ENCODE data around the gene DLG2.

Gene DLG2

DNA sequence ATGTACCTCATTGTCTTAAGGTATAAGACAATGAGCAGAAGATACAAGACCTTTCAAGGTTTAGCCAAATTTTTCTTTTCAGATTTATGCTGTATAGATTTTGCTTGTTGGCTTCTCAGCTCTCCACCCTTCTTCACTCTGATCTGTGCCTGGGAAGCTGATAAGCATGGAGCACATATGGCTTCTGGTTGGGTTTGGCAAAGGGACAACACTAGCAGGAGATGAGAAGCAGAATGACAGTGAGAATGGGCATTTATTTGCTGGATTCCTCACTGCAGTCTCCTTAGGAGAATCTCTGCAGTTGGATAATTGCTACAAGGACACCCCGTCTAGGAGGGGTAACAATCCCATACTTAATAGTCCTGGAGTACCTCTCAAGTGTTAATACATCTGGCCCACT is 1866.2 kb downstream of the DLG2 start:
- no peak for TF ChIP-seq SIN3A (IDR thresholded peaks at IDR 0.05; ENCODE audit: borderline replicate concordance, insufficient read depth, low read length)
- TF ChIP-seq FOXP2 (optimal IDR thresholded peaks at IDR 0.05; ENCODE audit: borderline replicate concordance, extremely low read depth, extremely low read length, insufficient read depth) = no peak
- TF ChIP-seq TAF1 (IDR thresholded peaks at IDR 0.05; ENCODE audit: borderline replicate concordance, insufficient read depth, low read length) = no peak

DNA sequence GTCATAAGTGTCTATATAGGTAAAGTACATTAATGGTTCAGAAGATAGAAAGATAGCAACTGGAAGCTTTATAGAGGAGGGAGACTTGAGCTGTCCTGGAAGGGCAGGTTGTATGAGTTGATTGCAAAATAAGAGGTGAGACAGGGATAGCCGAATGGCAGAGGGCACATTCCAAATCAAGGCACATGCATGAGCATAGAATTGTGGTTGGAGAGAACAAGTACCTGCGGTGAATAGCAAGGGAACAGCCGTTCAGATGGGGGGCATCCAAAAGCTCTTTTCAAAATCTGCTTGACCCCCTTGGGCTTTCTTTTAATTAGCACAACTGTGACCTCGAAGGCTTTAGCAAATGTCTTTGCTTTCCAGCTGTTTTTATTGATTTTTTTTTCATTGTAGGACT is 1868.0 kb downstream of the DLG2 start:
- TF ChIP-seq TAF1 (IDR thresholded peaks at IDR 0.05; ENCODE audit: borderline replicate concordance, insufficient read depth, low read length) (no peak), POLR2AphosphoS5 (IDR thresholded peaks at IDR 0.05; ENCODE audit: low read depth, low read length) (no peak), FOXP2 (optimal IDR thresholded peaks at IDR 0.05; ENCODE audit: borderline replicate concordance, extremely low read depth, extremely low read length, insufficient read depth) (no peak), SIN3A (IDR thresholded peaks at IDR 0.05; ENCODE audit: borderline replicate concordance, insufficient read depth, low read length) (no peak)
- TF ChIP-seq, protein P1, sequence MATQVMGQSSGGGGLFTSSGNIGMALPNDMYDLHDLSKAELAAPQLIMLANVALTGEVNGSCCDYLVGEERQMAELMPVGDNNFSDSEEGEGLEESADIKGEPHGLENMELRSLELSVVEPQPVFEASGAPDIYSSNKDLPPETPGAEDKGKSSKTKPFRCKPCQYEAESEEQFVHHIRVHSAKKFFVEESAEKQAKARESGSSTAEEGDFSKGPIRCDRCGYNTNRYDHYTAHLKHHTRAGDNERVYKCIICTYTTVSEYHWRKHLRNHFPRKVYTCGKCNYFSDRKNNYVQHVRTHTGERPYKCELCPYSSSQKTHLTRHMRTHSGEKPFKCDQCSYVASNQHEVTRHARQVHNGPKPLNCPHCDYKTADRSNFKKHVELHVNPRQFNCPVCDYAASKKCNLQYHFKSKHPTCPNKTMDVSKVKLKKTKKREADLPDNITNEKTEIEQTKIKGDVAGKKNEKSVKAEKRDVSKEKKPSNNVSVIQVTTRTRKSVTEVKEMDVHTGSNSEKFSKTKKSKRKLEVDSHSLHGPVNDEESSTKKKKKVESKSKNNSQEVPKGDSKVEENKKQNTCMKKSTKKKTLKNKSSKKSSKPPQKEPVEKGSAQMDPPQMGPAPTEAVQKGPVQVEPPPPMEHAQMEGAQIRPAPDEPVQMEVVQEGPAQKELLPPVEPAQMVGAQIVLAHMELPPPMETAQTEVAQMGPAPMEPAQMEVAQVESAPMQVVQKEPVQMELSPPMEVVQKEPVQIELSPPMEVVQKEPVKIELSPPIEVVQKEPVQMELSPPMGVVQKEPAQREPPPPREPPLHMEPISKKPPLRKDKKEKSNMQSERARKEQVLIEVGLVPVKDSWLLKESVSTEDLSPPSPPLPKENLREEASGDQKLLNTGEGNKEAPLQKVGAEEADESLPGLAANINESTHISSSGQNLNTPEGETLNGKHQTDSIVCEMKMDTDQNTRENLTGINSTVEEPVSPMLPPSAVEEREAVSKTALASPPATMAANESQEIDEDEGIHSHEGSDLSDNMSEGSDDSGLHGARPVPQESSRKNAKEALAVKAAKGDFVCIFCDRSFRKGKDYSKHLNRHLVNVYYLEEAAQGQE (IDR thresholded peaks at IDR 0.05; ENCODE audit: insufficient read depth in 1 of 2, low read depth in 2 of 2, low read length in 2 of 2) = no peak

DNA sequence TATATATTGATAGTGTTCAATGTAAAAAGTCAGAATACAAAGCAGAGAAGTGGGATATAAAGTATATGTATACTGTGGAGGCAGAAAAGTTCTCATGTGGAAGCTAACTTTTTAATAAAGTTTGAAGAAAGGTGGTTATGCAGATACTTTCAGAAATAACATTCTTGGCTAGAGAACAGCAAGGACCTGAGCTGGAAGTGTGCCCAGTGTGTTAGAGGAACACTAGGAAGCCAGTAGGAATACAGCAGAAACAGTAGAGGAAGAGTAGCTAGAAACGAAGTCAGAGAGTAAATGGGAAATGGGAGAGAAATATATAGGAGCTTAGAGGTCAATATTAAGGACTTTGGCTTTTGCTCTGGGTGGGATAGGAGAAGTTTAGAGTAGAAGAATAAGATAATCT is 1876.1 kb downstream of the DLG2 start:
- no peak for TF ChIP-seq POLR2AphosphoS5 (IDR thresholded peaks at IDR 0.05; ENCODE audit: low read depth, low read length)
- TF ChIP-seq SIN3A (IDR thresholded peaks at IDR 0.05; ENCODE audit: borderline replicate concordance, insufficient read depth, low read length) = no peak
- TF ChIP-seq FOXP2 (optimal IDR thresholded peaks at IDR 0.05; ENCODE audit: borderline replicate concordance, extremely low read depth, extremely low read length, insufficient read depth) = no peak
- TF ChIP-seq, protein P1 (IDR thresholded peaks at IDR 0.05; ENCODE audit: insufficient read depth in 1 of 2, low read depth in 2 of 2, low read length in 2 of 2) = no peak
- no peak for TF ChIP-seq TAF1 (IDR thresholded peaks at IDR 0.05; ENCODE audit: borderline replicate concordance, insufficient read depth, low read length)

- TF ChIP-seq TAF1 (IDR thresholded peaks at IDR 0.05; ENCODE audit: borderline replicate concordance, insufficient read depth, low read length) (no peak), SIN3A (IDR thresholded peaks at IDR 0.05; ENCODE audit: borderline replicate concordance, insufficient read depth, low read length) (no peak), POLR2AphosphoS5 (IDR thresholded peaks at IDR 0.05; ENCODE audit: low read depth, low read length) (no peak), FOXP2 (optimal IDR thresholded peaks at IDR 0.05; ENCODE audit: borderline replicate concordance, extremely low read depth, extremely low read length, insufficient read depth) (no peak)
- TF ChIP-seq, protein P1 (IDR thresholded peaks at IDR 0.05; ENCODE audit: insufficient read depth in 1 of 2, low read depth in 2 of 2, low read length in 2 of 2) = no peak
These were observed 1880.1 kb downstream of the DLG2 start for GRCh38 chr11:83746921-83747585.

DNA sequence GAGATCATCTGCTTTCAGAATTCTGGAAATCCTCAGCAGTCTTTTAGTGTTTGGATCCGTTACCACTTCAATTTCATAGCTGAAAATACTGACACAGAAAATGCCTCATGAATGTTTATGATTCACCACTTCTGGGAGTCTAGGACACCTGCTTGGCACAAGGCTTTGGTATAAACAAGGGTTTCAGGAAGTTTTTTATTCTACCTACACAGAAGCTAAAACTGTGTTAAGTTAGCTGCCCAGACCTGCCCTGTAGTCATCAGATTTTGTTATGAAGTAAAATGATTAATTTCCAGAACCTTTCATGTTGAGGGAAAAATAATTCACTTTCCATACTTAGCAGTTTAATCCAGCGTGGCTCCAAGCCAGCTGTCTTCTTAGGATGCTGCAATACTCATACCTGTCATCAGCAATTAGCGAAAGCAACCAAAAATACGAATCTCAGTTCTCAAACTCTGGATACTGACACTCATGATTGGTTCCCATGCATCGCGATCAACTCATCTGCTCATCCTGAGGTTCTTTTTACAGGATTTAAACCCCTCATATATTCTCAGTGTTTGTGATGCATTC is 1882.4 kb downstream of the DLG2 start:
- no peak for TF ChIP-seq FOXP2 (optimal IDR thresholded peaks at IDR 0.05; ENCODE audit: borderline replicate concordance, extremely low read depth, extremely low read length, insufficient read depth)
- TF ChIP-seq SIN3A (IDR thresholded peaks at IDR 0.05; ENCODE audit: borderline replicate concordance, insufficient read depth, low read length) = no peak
- no peak for TF ChIP-seq TAF1 (IDR thresholded peaks at IDR 0.05; ENCODE audit: borderline replicate concordance, insufficient read depth, low read length)
- TF ChIP-seq POLR2AphosphoS5 (IDR thresholded peaks at IDR 0.05; ENCODE audit: low read depth, low read length) = no peak
- TF ChIP-seq, protein P1 (IDR thresholded peaks at IDR 0.05; ENCODE audit: insufficient read depth in 1 of 2, low read depth in 2 of 2, low read length in 2 of 2) = no peak
